NCI-H345 treated with DMSO at 0.1 percent for 48 hours (cell line): ENCODE data around the gene FPR3.
"Not testable (repeated sequence)": the region's sequence is repeated elsewhere in the genome, so short reads cannot be mapped to it uniquely, and the experiment has no call there.

Source experiments
- DNase-seq: peaks from one replicate; lab custom pipeline; 2025; ENCODE audit not compliant: unreplicated experiment; lab: John Stamatoyannopoulos, UW

The FPR3 gene

GRCh38 chr19:51794885-51795490 is at the start of gene FPR3:
TSS of gene FPR3 (plus strand) at chr19:51795157. CDS start at chr19:51823749, 28,592 bp downstream.
- no peak for DNase-seq

- DNase-seq = no peak
Observed at GRCh38 chr19:51746731-51747130, 48.2 kb upstream of the FPR3 start.

GRCh38 chr19:51749979-51750378 is 45.0 kb upstream of the FPR3 start:
- DNase-seq = no peak

- DNase-seq = no peak
Observed at GRCh38 chr19:51750400-51751094, 44.4 kb upstream of the FPR3 start.

- DNase-seq = no peak
Observed at GRCh38 chr19:51751655-51752054, 43.3 kb upstream of the FPR3 start, which contains the start of gene FPR1. TSS of gene FPR1 (minus strand) at chr19:51751878. CDS start at chr19:51746994, 4,884 bp downstream.

GRCh38 chr19:51754109-51754508 is 40.8 kb upstream of the FPR3 start:
- DNase-seq = no peak

- no peak for DNase-seq
Observed at GRCh38 chr19:51754770-51755169, 40.2 kb upstream of the FPR3 start.

GRCh38 chr19:51755571-51755970 is 39.4 kb upstream of the FPR3 start:
- DNase-seq = no peak

GRCh38 chr19:51760697-51761356 is 34.1 kb upstream of the FPR3 start, which contains the start of gene FPR2:
TSS of gene FPR2 (plus strand) at chr19:51761180. CDS start at chr19:51768659, 7,479 bp downstream.
- no peak for DNase-seq

GRCh38 chr19:51761696-51762095 is 33.3 kb upstream of the FPR3 start:
- no peak for DNase-seq

- no peak for DNase-seq
Observed at GRCh38 chr19:51765086-51765485, 29.9 kb upstream of the FPR3 start.

GRCh38 chr19:51766461-51766860 is 28.5 kb upstream of the FPR3 start:
- no peak for DNase-seq

GRCh38 chr19:51771376-51772130 is 23.4 kb upstream of the FPR3 start:
- no peak for DNase-seq

GRCh38 chr19:51772977-51773376 is 22.0 kb upstream of the FPR3 start:
- no peak for DNase-seq

GRCh38 chr19:51776561-51776960 is 18.4 kb upstream of the FPR3 start:
- not testable (repeated sequence) for DNase-seq

- DNase-seq = peak; percentile 3
Observed at GRCh38 chr19:51777570-51778462, 17.1 kb upstream of the FPR3 start.

- no peak for DNase-seq
Observed at GRCh38 chr19:51779181-51779580, 15.8 kb upstream of the FPR3 start.

- no peak for DNase-seq
Observed at GRCh38 chr19:51779703-51780102, 15.3 kb upstream of the FPR3 start.

GRCh38 chr19:51780270-51780669 is 14.7 kb upstream of the FPR3 start:
- DNase-seq = no peak

GRCh38 chr19:51781999-51782398 is 13.0 kb upstream of the FPR3 start:
- no peak for DNase-seq
